ENCODE data around the gene TMEM25. TPM values are rescaled to one million over a fixed set of nuclear protein-coding genes. Genes with fewer than 3 reads are reported as not detected.
A peak's percentile ranks its signal among the peaks of the same experiment; 100 is the strongest.

Gene TMEM25
- total RNA-seq, 1 experiment from 2014 or later: 7.8 TPM

DNA sequence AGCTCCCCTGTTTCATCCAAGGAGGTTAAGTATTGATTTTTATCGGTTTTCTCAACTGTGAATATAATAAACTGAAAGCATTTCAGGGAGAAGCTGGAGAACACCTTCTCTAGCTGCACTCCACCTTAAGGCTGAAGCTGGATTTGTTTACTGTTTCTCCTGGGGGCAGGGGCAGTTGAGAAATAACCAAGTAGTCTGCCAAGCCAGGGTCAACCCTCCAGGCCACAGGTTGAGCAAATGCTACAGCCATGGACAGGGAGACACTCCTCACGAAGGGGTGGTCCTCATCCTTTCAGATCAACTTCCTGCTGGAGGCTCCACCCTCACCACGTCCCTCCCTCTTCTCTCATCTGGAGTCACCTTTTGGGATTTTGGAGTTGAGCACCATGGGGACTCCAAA is 3.9 kb upstream of the TMEM25 start, which contains the start of gene TTC36:
TSS of gene TTC36 (plus strand) at position 366 of the 400 bp plus-strand sequence. CDS start at position 387, 21 bp downstream.
- CTCF ChIA-PET: no interaction called here

DNA sequence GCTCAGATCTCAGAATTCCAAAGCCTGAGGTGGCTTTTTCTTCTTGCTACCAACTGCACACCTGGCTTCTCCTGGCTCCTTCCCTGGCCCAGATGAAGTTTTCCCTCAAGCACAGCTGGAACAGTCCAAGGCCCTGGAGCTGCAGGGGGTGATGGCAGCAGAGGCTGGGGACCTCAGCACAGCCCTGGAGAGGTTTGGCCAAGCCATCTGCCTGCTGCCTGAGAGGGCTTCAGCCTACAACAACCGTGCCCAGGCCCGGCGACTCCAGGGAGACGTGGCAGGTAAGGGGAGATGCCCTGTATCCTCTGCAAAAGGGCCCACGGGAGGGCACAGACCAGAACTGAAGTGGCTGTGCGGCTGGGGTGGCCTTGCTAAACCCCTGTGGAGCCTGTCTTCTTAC is 2.5 kb upstream of the TMEM25 start:
- H3K36me3 Mint-ChIP-seq (ENCODE audit: insufficient read depth, unreplicated experiment): peaks cover 41% of the 10 kb centered on the region
- DNase-seq: no peak
- CTCF ChIA-PET: no interaction called here
- TF ChIP-seq, protein P1, sequence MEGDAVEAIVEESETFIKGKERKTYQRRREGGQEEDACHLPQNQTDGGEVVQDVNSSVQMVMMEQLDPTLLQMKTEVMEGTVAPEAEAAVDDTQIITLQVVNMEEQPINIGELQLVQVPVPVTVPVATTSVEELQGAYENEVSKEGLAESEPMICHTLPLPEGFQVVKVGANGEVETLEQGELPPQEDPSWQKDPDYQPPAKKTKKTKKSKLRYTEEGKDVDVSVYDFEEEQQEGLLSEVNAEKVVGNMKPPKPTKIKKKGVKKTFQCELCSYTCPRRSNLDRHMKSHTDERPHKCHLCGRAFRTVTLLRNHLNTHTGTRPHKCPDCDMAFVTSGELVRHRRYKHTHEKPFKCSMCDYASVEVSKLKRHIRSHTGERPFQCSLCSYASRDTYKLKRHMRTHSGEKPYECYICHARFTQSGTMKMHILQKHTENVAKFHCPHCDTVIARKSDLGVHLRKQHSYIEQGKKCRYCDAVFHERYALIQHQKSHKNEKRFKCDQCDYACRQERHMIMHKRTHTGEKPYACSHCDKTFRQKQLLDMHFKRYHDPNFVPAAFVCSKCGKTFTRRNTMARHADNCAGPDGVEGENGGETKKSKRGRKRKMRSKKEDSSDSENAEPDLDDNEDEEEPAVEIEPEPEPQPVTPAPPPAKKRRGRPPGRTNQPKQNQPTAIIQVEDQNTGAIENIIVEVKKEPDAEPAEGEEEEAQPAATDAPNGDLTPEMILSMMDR (IDR thresholded peaks at IDR 0.05; ENCODE audit: unreplicated experiment): no peak
- BruUV-seq (replicated peaks): no TSS peak
- H3K4me3 Mint-ChIP-seq (ENCODE audit: low read depth, unreplicated experiment): no peak overlapping the region
- no peaks in the 10 kb centered on the region for H3K27me3 Mint-ChIP-seq (ENCODE audit: unreplicated experiment)
- intact Hi-C loops (cut with micrococcal nuclease; ENCODE audit: unreplicated experiment): no loop called here
- H3K4me1 Mint-ChIP-seq (ENCODE audit: low read depth, unreplicated experiment): peaks cover 13% of the 10 kb centered on the region
- no peak overlapping the region for H3K27ac Mint-ChIP-seq (ENCODE audit: unreplicated experiment)
- H3K9me3 Mint-ChIP-seq (ENCODE audit: low read depth, unreplicated experiment): no peaks in the 10 kb centered on the region

More for the DNA sequence above, 3.9 kb upstream of the TMEM25 start, which contains the start of gene TTC36:
- no peak for DNase-seq
- Mint-ChIP-seq H3K9me3 (ENCODE audit: low read depth, unreplicated experiment) (no peaks in the 10 kb centered on the region), H3K27me3 (ENCODE audit: unreplicated experiment) (no peaks in the 10 kb centered on the region), H3K36me3 (ENCODE audit: insufficient read depth, unreplicated experiment) (peaks cover 47% of the 10 kb centered on the region), H3K4me3 (ENCODE audit: low read depth, unreplicated experiment) (no peak within 1 kb of the TSS), H3K27ac (ENCODE audit: unreplicated experiment) (no peak within 1 kb of the TSS), H3K4me1 (ENCODE audit: low read depth, unreplicated experiment) (peaks cover 13% of the 10 kb centered on the region)
- TF ChIP-seq, protein P1 (IDR thresholded peaks at IDR 0.05; ENCODE audit: unreplicated experiment): no peak
- intact Hi-C loops (cut with micrococcal nuclease; ENCODE audit: unreplicated experiment): no loop called here
- no TSS peak for BruUV-seq (replicated peaks)

DNA sequence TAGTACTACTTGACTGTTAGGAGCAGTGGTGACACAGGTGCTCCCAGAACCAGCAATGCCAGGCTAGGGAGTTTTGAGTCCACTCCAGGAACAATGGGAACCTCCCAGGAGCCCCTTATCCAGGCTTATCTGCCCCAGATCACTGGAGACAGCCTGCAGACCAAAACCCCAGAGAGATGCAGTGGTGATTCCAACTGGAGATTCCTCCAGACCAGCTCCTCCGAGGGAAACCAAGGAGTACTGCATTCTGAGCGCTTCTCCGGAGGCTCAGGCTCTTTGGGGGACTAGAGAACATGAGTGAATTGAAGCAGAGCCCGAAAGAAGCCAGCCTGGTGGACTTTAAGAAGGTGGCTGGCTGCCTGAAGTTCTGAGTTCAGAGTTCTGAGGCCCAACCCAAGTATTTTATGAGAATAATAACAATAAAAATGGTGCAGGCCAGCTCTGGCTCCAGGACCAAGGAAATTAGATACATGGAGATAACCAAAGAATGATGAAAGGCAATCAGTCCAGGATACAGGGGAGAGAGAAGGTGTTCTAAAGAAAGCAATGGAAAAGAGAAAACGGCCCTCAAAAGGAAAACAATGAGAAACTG is 1.3 kb upstream of the TMEM25 start:
- H3K9me3 Mint-ChIP-seq (ENCODE audit: low read depth, unreplicated experiment): no peaks in the 10 kb centered on the region
- BruUV-seq (replicated peaks): TSS peak; percentile 13
- no peak overlapping the region for H3K27ac Mint-ChIP-seq (ENCODE audit: unreplicated experiment)
- intact Hi-C loops (cut with micrococcal nuclease; ENCODE audit: unreplicated experiment): no loop called here
- DNase-seq: no peak
- peaks cover 41% of the 10 kb centered on the region for H3K36me3 Mint-ChIP-seq (ENCODE audit: insufficient read depth, unreplicated experiment)
- peak overlapping the region; percentile 75 for H3K4me3 Mint-ChIP-seq (ENCODE audit: low read depth, unreplicated experiment)
- CTCF ChIA-PET: no interaction called here
- H3K4me1 Mint-ChIP-seq (ENCODE audit: low read depth, unreplicated experiment): peaks cover 13% of the 10 kb centered on the region
- H3K27me3 Mint-ChIP-seq (ENCODE audit: unreplicated experiment): no peaks in the 10 kb centered on the region
- TF ChIP-seq, protein P1 (IDR thresholded peaks at IDR 0.05; ENCODE audit: unreplicated experiment): no peak

DNA sequence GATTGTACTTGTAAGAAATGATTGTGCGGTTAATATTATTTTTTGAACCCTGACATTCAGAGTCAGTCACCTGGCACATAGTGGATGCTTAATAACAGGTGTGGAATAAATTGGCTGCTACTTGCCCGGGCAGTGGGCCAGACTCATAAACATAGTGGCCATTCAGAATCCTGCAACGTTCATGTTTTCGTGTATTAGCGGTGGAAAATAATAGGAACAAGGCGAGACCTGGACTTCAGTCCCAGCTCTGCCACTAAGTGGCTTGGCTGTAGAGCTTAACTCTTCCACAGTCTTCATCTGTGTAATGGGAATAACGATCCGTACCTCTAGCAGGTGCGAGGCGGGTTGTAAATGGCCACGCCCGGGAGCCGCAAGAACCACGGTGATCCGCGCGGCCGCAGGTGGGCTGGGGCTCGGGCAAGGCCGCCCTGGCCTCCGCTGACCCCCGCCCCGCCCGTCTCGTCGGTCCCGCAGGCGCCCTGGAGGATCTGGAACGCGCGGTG is 761 bp upstream of the TMEM25 start:
- no peak for DNase-seq
- Mint-ChIP-seq H3K27me3 (ENCODE audit: unreplicated experiment) (no peaks in the 10 kb centered on the region), H3K27ac (ENCODE audit: unreplicated experiment) (no peak overlapping the region), H3K4me1 (ENCODE audit: low read depth, unreplicated experiment) (peaks cover 13% of the 10 kb centered on the region), H3K9me3 (ENCODE audit: low read depth, unreplicated experiment) (no peaks in the 10 kb centered on the region), H3K4me3 (ENCODE audit: low read depth, unreplicated experiment) (peak overlapping the region; percentile 75), H3K36me3 (ENCODE audit: insufficient read depth, unreplicated experiment) (peaks cover 37% of the 10 kb centered on the region)
- TF ChIP-seq, protein P1 (IDR thresholded peaks at IDR 0.05; ENCODE audit: unreplicated experiment): no peak
- CTCF ChIA-PET: interaction anchor here (0.6 kb wide), 1 partner anchor 685 kb away, joined by 3 read pairs; no protein-coding TSS in a partner anchor
- BruUV-seq (replicated peaks): no TSS peak
- intact Hi-C loops (cut with micrococcal nuclease; ENCODE audit: unreplicated experiment): no loop called here
